WTC11 (cell line): Measurements from ENCODE around the gene TREML4. TPM values are rescaled to one million over a fixed set of nuclear protein-coding genes. Genes with fewer than 3 reads are reported as not detected.

Experiments
- ATAC-seq: fragments of 200-7000 bp; cut with Tn5 transposase; 2 replicates; pipeline ENCODE4 v1.10.0; 2021; ENCODE audit warnings: mild to moderate bottlenecking, moderate library complexity
- CTCF ChIA-PET: fragments of 300-600 bp; sonication (Branson Sonifier 250); formaldehyde crosslinking; loops from one replicate; lab custom pipeline; 2021; ENCODE audit warnings: antibody characterized with exemption; lab: Charles Lee
- POLR2A ChIA-PET: fragments of 350-600 bp; sonication (Branson Sonifier 250); formaldehyde crosslinking; loops from one replicate; lab custom pipeline; 2021; ENCODE audit warnings: antibody characterized with exemption; lab: Charles Lee
- DNase-seq: peaks from one replicate; pipeline ENCODE4 v3.0.0; 2021; ENCODE audit warnings: low spot score
- H3K27ac Mint-ChIP-seq: 2 replicates; pipeline ENCODE4 v1.8.0; 2021; ENCODE audit warnings: mixed read lengths
- H3K27me3 Mint-ChIP-seq: 2 replicates; pipeline ENCODE4 v1.8.0; 2021; ENCODE audit warnings: low read depth, mild to moderate bottlenecking, moderate library complexity, mixed read lengths
- H3K36me3 Mint-ChIP-seq: 2 replicates; pipeline ENCODE4 v1.8.0; 2021; ENCODE audit warnings: mixed read lengths
- H3K4me1 Mint-ChIP-seq: 2 replicates; pipeline ENCODE4 v1.8.0; 2022; ENCODE audit warnings: mixed read lengths
- H3K4me3 Mint-ChIP-seq: 2 replicates; pipeline ENCODE4 v1.8.0; 2021; ENCODE audit warnings: mild to moderate bottlenecking, moderate library complexity, mixed read lengths
- H3K9me3 Mint-ChIP-seq: 2 replicates; pipeline ENCODE4 v1.8.0; 2021; ENCODE audit warnings: mixed read lengths
- AR ChIP-seq: fragments of 250-450 bp; sonication (Bioruptor Pico); IDR thresholded peaks from 2 replicates; pipeline ENCODE4 v1.9.0; 2021; ENCODE audit warnings: mild to moderate bottlenecking
- ATF2 ChIP-seq: sonication (generic); formaldehyde crosslinking; IDR thresholded peaks from 2 replicates; pipeline ENCODE4 v1.8.1; 2022; ENCODE audit warnings: low read depth, missing genetic modification reagents, borderline replicate concordance
- ATF3 ChIP-seq: sonication (generic); formaldehyde crosslinking; conservative IDR thresholded peaks from 2 replicates; pipeline ENCODE4 v1.8.1; 2022; ENCODE audit warnings: mild to moderate bottlenecking, missing genetic modification reagents
- EMX1 ChIP-seq: fragments of 250-450 bp; sonication (Bioruptor Pico); IDR thresholded peaks from 2 replicates; pipeline ENCODE4 v1.8.0; 2021; ENCODE audit warnings: mild to moderate bottlenecking
- ETV6 ChIP-seq: sonication (generic); formaldehyde crosslinking; IDR thresholded peaks from 2 replicates; pipeline ENCODE4 v1.8.1; 2022; ENCODE audit warnings: mild to moderate bottlenecking, missing genetic modification reagents
- FOXP1 ChIP-seq: sonication (generic); formaldehyde crosslinking; IDR thresholded peaks from 2 replicates; pipeline ENCODE4 v1.8.0; 2022; ENCODE audit warnings: missing genetic modification reagents, mild to moderate bottlenecking, moderate library complexity, borderline replicate concordance
- FOXP4 ChIP-seq: sonication (generic); formaldehyde crosslinking; IDR thresholded peaks from 2 replicates; pipeline ENCODE4 v1.8.0; 2022; ENCODE audit warnings: mild to moderate bottlenecking, missing genetic modification reagents
- KAT7 ChIP-seq: sonication (generic); formaldehyde crosslinking; IDR thresholded peaks from 2 replicates; pipeline ENCODE4 v1.8.1; 2023; ENCODE audit warnings: missing genetic modification reagents, mild to moderate bottlenecking, borderline replicate concordance
- NFATC4 ChIP-seq: fragments of 250-450 bp; sonication (Bioruptor Pico); IDR thresholded peaks from 2 replicates; pipeline ENCODE4 v1.9.0; 2021; ENCODE audit warnings: mild to moderate bottlenecking
- SP1 ChIP-seq: sonication (generic); formaldehyde crosslinking; conservative IDR thresholded peaks from 2 replicates; pipeline ENCODE4 v1.8.1; 2022; ENCODE audit warnings: missing genetic modification reagents
- ZBTB21 ChIP-seq: sonication (generic); formaldehyde crosslinking; IDR thresholded peaks from 2 replicates; pipeline ENCODE4 v1.8.1; 2023; ENCODE audit warnings: mild to moderate bottlenecking, missing genetic modification reagents, borderline replicate concordance
- ZNF138 ChIP-seq: sonication (generic); formaldehyde crosslinking; conservative IDR thresholded peaks from 2 replicates; pipeline ENCODE4 v1.8.1; 2022; ENCODE audit warnings: mild to moderate bottlenecking, moderate library complexity, missing genetic modification reagents
- ZNF219 ChIP-seq: sonication (generic); formaldehyde crosslinking; IDR thresholded peaks from 2 replicates; pipeline ENCODE4 v1.8.0; 2023; ENCODE audit warnings: missing genetic modification reagents, mild to moderate bottlenecking, borderline replicate concordance
- ZNF281 ChIP-seq: sonication (generic); formaldehyde crosslinking; IDR thresholded peaks from 2 replicates; pipeline ENCODE4 v1.8.0; 2023; ENCODE audit warnings: mild to moderate bottlenecking, missing genetic modification reagents
- ZNF416 ChIP-seq: fragments of 250-450 bp; sonication (Bioruptor Pico); IDR thresholded peaks from 2 replicates; pipeline ENCODE4 v1.9.0; 2021; ENCODE audit warnings: mild to moderate bottlenecking, inconsistent platforms
- total RNA-seq: library from RNA; stranded (reverse); gene quantifications from 3 replicates; pipeline ENCODE4 v1.2.3, GENCODE V29; 2021
- TF ChIP-seq, protein P1 (sequence below): sonication (generic); formaldehyde crosslinking; IDR thresholded peaks from 2 replicates; pipeline ENCODE4 v1.8.0; 2022; ENCODE audit warnings: missing genetic modification reagents
- TF ChIP-seq, protein P2 (sequence below): sonication (generic); formaldehyde crosslinking; IDR thresholded peaks from 2 replicates; pipeline ENCODE4 v1.8.1; 2023; ENCODE audit warnings: mild to moderate bottlenecking, missing genetic modification reagents

TREML4 gene
- total RNA-seq, 1 experiment from 2014 or later: not detected

- H3K9me3 Mint-ChIP-seq: peaks cover 11% of the 10 kb centered on the region
- peaks cover 10% of the 10 kb centered on the region for H3K36me3 Mint-ChIP-seq
- H3K27me3 Mint-ChIP-seq: no peaks in the 10 kb centered on the region
- no peak for ATAC-seq
- H3K4me3 Mint-ChIP-seq: no peak overlapping the region
- H3K27ac Mint-ChIP-seq: no peak overlapping the region
- POLR2A ChIA-PET: no interaction called here
- no peak for DNase-seq
- TF ChIP-seq ZNF281 (CRISPR knock-in tag): no peak
- TF ChIP-seq SP1 (CRISPR knock-in tag): no peak
- TF ChIP-seq KAT7 (CRISPR knock-in tag): no peak
- TF ChIP-seq ATF2 (CRISPR knock-in tag): no peak
- TF ChIP-seq, protein P1, sequence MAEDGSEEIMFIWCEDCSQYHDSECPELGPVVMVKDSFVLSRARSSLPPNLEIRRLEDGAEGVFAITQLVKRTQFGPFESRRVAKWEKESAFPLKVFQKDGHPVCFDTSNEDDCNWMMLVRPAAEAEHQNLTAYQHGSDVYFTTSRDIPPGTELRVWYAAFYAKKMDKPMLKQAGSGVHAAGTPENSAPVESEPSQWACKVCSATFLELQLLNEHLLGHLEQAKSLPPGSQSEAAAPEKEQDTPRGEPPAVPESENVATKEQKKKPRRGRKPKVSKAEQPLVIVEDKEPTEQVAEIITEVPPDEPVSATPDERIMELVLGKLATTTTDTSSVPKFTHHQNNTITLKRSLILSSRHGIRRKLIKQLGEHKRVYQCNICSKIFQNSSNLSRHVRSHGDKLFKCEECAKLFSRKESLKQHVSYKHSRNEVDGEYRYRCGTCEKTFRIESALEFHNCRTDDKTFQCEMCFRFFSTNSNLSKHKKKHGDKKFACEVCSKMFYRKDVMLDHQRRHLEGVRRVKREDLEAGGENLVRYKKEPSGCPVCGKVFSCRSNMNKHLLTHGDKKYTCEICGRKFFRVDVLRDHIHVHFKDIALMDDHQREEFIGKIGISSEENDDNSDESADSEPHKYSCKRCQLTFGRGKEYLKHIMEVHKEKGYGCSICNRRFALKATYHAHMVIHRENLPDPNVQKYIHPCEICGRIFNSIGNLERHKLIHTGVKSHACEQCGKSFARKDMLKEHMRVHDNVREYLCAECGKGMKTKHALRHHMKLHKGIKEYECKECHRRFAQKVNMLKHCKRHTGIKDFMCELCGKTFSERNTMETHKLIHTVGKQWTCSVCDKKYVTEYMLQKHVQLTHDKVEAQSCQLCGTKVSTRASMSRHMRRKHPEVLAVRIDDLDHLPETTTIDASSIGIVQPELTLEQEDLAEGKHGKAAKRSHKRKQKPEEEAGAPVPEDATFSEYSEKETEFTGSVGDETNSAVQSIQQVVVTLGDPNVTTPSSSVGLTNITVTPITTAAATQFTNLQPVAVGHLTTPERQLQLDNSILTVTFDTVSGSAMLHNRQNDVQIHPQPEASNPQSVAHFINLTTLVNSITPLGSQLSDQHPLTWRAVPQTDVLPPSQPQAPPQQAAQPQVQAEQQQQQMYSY (CRISPR knock-in tag): no peak
- no peak for TF ChIP-seq AR (CRISPR knock-in tag)
- no peak for TF ChIP-seq FOXP4 (CRISPR knock-in tag)
- TF ChIP-seq NFATC4 (CRISPR knock-in tag): no peak
- no peak for TF ChIP-seq EMX1
- TF ChIP-seq ZNF219 (CRISPR knock-in tag): no peak
- TF ChIP-seq ZBTB21 (CRISPR knock-in tag): no peak
- TF ChIP-seq ZNF416 (CRISPR knock-in tag): no peak
- TF ChIP-seq, protein P2, sequence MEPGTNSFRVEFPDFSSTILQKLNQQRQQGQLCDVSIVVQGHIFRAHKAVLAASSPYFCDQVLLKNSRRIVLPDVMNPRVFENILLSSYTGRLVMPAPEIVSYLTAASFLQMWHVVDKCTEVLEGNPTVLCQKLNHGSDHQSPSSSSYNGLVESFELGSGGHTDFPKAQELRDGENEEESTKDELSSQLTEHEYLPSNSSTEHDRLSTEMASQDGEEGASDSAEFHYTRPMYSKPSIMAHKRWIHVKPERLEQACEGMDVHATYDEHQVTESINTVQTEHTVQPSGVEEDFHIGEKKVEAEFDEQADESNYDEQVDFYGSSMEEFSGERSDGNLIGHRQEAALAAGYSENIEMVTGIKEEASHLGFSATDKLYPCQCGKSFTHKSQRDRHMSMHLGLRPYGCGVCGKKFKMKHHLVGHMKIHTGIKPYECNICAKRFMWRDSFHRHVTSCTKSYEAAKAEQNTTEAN (CRISPR knock-in tag): no peak
- TF ChIP-seq ATF3 (CRISPR knock-in tag): no peak
- TF ChIP-seq FOXP1: no peak
- TF ChIP-seq ETV6 (CRISPR knock-in tag): no peak
- TF ChIP-seq ZNF138 (CRISPR knock-in tag): no peak
- H3K4me1 Mint-ChIP-seq: peaks cover 9% of the 10 kb centered on the region; the same call in 1 of the 2 replicates
- CTCF ChIA-PET: no interaction called here
Observed at GRCh38 chr6:41184761-41185160, 43.4 kb upstream of the TREML4 start.
